Measurements from ENCODE around the gene VWA1.
"Not testable (repeated sequence)": the region's sequence is repeated elsewhere in the genome, so short reads cannot be mapped to it uniquely, and the experiment has no call there.

Gene VWA1

GRCh38 chr1:1422465-1423244, 12.8 kb upstream of the VWA1 start:
- in situ Hi-C loops (cut with HindIII; ENCODE audit: low sequenced_read_pairs) = no loop called here

GRCh38 chr1:1423245-1423597, 12.3 kb upstream of the VWA1 start:
- in situ Hi-C loops (cut with HindIII; ENCODE audit: low sequenced_read_pairs) = no loop called here

DNA sequence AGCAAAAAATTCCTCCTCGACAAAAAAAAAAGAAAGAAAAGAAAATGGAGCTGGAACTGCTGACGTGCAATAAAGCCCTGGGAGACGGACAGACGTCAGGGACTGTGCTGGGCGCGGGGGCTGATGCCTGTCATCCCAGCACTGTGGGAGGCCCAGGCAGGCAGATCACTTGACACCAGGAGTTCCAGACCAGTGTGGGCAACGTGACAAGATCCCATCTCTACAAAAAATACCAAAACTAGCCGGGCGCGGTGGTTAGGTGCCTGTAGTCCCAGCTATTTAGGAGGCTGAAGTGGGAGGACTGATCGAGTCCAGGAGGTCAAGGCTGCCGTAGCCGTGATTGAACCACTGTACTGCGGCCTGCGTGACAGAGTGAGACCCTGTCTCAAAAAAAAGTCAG, 10.8 kb upstream of the VWA1 start:
- in situ Hi-C loops (cut with HindIII; ENCODE audit: low sequenced_read_pairs) = no loop called here

DNA sequence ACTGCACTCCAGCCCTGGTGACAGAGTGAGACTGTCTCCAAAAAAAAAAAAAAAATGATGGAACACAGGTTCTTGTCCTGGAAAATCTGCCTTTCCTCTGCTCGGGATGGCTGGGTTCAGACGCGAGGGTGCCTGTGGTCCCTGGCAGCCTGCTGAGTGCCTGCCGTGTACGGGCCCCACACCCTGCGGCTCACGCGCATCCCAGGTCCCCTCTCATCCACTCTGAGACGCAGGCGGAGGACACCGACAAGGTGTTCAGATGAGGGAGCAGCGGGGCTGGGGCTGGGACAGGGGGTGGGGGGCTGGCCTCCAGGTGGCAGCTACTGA, 10.1 kb upstream of the VWA1 start:
- in situ Hi-C loops (cut with HindIII; ENCODE audit: low sequenced_read_pairs) = no loop called here

GRCh38 chr1:1425753-1426495, 9.6 kb upstream of the VWA1 start:
- in situ Hi-C loops (cut with HindIII; ENCODE audit: low sequenced_read_pairs) = no loop called here

DNA sequence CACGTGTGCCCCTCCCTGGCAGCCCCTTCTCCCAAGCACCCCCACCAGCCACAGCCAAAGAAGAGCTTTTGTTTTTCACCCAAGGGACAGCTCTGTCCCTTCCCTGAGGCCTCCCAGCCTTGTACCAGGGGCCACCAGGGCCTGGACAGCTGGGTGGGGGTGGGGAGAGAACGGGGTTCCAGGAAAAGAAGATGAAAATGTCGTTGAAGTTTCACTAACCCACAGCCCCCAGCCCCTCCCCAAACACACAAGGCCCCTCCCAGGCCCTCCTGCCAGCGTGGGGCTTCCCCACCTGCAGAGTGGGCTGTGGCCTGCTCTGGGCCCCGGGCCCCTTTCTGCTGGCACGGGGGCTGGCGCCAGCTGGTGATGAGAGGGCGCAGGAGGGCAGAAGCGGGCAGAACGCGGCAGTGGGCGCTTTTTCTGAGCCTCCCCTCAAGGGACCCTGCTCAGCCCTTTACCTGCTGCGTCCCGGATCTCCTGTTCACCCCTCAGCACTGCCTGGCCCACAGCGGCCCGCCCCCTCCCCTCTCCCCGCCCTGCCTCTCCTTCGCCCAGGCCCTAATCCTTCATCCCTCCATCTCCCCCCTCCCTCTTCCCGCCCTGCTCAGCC, 8.9 kb upstream of the VWA1 start:
- in situ Hi-C loops (cut with HindIII; ENCODE audit: low sequenced_read_pairs) = no loop called here

GRCh38 chr1:1427106-1427819, 8.2 kb upstream of the VWA1 start:
- in situ Hi-C loops (cut with HindIII; ENCODE audit: low sequenced_read_pairs) = no loop called here

- in situ Hi-C loops (cut with HindIII; ENCODE audit: low sequenced_read_pairs) = no loop called here
These were observed 7.7 kb upstream of the VWA1 start for GRCh38 chr1:1427820-1428148.

GRCh38 chr1:1428174-1428573, 7.3 kb upstream of the VWA1 start:
- in situ Hi-C loops (cut with HindIII; ENCODE audit: low sequenced_read_pairs) = no loop called here

DNA sequence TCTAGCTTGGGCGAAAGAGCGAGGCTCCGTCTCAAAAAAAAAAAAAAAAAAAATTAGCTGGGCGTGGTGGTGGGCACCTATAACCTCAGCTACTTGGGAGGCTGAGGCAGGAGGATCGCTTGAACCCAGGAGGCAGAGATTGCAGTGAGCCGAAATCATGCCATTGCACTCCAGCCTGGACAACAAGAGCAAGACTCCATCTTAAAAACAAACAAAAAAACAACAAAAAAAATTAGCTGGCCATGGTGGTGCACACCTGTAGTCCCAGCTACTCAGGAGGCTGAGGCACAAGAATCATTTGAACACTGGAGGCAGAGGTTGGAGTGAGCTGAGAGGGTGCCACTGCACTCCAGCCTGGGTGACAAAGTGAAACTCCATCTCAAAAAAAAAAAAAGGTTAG, 6.5 kb upstream of the VWA1 start:
- in situ Hi-C loops (cut with HindIII; ENCODE audit: low sequenced_read_pairs) = not testable (repeated sequence)

DNA sequence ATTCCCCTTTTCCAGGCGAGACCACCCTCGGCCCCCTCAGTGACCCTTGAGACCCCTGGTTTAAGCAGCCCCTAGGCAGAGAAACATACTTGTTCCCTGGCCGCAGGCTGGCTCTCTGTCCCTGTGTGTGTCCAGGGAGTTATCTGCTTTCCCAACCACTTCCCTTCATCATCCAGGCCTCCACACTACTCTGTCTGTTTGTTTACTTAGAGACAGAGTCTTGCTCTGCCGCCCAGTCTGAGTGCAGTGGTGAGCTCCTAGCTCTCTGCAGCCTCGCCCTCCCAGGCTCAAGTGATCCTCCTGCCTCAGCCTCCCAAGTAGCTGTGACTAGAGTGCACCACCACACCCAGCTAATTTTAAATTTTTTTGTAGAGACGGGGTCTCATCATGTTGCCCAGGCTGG, 5.8 kb upstream of the VWA1 start:
- in situ Hi-C loops (cut with HindIII; ENCODE audit: low sequenced_read_pairs) = no loop called here

- in situ Hi-C loops (cut with HindIII; ENCODE audit: low sequenced_read_pairs) = no loop called here
These were observed 5.1 kb upstream of the VWA1 start for GRCh38 chr1:1430114-1430982.

DNA sequence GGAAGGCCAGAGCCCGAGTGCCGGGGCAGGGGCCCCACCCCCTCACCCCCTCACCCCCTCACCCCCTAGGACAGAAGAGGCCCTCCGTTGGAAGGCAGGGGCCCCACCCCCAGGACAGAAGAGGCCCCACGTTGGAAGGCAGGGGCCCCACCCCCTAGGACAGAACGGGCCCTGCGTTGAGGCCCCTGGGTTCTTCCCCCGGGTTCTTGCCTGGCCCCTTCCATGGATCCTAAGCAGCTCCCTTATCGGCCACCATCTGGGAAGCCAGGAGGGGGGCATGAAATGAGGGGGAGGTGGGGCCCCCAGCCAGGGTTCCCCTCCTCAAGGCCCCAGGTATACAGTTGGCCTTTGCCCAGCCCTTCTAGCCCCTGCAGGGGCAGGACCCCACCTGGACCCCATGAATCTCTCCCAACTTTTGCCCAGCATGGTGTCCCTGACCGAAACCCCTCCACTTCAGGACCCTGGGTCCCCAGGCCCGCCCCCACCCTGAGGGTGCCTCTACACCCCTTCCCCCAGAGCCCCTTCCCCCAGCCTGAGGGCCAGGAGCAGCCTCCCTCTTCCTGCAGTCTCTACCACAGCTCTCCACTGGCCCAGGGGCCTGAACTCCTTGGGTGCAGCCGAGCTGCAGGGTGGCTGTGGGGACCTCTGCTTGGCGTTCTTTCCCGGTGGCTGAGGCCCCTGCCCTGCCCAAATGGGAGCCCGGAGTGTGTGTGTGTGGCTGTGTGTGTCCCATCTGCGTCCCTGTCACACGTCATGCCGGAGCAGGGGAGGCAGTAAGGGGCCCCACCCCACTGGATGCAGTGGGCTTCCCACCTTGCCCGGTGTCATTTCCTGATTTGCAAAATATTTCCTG, 4.3 kb upstream of the VWA1 start:
- in situ Hi-C loops (cut with HindIII; ENCODE audit: low sequenced_read_pairs) = no loop called here

GRCh38 chr1:1431845-1432273, 3.6 kb upstream of the VWA1 start:
- in situ Hi-C loops (cut with HindIII; ENCODE audit: low sequenced_read_pairs) = no loop called here

DNA sequence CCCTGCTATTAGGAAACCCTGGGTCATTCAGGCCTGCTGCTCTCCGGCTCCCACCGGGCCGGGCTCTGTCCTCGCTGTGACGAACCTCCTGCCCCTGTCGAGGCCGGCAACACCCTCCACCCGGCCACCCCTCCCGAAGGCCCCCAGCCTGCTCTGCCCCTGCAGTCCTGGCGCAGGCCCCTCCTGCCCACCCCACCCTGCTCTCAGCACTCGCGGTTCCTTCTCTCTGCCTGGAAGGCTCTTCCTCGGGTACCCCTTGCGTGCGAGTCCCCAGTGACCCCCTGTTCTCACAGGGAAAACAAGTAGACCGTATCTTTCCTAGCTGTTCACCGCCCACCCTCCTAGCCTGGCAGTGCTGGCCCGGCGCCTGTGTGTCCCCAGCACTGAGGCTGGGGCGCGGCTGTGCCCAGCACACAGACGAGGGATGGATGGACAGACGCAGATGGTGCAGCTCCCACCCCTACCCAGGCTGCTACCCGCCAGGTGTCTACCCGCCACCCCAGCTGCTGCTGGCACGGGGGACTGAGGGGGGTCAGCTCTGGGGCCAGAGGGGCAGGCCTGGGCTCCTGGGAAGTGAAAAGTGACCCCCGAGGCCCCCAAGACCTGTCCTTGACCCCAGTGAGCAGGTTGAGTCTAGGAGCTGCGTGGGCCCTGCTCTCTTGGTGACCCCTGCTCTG, 3.1 kb upstream of the VWA1 start:
- in situ Hi-C loops (cut with HindIII; ENCODE audit: low sequenced_read_pairs) = no loop called here

DNA sequence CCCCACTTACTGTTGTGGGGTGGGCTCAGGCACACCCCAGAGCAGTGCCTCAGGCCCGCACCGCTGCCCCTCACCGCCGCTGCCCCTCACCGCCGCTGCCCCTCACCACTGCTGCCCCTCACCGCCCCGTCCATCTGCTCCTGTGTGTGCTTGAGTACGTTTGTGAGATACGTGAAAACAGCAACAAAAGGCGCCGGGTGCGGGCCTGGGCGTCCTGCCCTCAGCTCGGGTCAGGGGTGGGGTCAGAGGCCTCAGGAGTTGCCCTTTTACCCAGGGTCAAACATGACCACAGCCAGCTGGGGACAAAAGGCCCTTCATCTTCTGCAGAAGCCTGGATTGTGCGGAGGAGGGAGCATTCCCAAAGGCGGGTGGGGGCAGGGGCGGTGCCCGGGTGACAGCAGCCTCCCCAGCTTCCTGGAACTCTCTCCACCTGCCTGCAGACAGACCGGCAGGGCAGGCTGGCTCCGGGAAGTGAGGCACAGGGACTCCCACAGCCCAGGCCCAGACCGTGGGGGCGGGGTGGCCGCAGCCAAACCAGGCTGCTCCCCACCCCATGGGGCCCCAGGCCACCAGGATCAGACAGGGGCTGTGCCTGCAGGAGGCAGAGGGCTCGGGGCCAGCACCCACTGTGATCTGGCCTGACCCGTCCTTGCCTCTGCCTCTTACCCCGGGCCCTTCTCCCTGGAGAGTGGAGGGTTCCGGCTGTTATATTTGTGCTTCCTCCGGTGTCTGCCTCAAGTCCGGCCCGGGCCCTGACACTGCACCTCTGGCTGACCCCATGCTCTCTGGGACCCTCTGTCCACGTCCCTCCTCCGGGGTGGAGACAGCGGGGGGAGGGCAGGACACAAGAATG, 2.3 kb upstream of the VWA1 start:
- in situ Hi-C loops (cut with HindIII; ENCODE audit: low sequenced_read_pairs) = no loop called here

DNA sequence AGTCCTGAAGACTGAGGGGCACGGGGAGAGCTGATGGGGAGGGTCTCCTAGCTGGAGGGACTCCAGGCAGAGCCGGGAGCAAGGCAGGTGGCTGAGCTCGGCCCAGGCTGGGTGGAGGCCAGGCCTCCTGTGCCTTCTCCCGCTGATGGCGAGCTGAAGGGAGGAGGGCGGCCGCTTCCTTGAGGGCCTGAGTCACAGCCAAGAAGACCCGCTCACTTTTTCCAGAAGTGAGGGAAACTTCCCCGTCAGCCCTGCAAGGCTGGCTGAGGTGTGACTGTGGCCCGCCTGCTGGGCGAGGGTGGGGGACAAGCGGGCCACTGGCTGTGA, 1.7 kb upstream of the VWA1 start:
- in situ Hi-C loops (cut with HindIII; ENCODE audit: low sequenced_read_pairs) = no loop called here

DNA sequence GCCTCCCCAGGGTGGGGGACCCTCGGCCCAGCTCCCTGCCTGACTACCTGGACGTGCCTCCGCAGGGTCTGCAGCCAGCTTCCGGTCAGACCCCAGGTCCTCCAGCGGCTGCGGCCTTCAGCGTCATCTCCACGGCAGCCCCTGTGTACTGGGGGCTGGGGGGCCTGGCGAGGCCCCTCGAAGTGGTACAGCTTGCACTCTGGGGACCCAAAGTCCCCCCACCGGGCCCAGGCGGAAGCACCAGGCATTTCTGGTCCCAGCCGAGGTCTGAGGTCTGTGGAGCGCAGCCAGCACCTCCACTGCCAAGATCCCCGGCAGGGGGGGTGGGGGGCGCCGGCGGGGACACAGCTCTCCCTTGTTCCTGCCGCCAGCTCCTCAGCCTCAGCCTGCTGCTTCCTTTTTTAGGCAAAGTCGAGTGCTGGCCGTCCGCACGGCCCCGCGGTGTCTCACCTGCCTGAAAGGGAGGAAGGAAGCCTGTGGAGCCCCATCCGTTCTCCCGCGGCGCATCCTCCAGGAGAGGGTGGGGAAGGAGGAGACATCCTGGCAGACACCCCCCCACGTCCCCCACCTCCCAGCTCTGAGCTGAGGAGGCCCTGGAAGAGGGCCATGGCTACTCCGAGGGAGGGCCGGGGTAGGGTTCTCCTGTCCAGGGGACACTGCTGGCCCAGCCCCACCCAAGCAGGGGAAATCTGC, 1.2 kb upstream of the VWA1 start:
- in situ Hi-C loops (cut with HindIII; ENCODE audit: low sequenced_read_pairs) = no loop called here
